Measurements from ENCODE around the gene FAM89A.

DNA sequence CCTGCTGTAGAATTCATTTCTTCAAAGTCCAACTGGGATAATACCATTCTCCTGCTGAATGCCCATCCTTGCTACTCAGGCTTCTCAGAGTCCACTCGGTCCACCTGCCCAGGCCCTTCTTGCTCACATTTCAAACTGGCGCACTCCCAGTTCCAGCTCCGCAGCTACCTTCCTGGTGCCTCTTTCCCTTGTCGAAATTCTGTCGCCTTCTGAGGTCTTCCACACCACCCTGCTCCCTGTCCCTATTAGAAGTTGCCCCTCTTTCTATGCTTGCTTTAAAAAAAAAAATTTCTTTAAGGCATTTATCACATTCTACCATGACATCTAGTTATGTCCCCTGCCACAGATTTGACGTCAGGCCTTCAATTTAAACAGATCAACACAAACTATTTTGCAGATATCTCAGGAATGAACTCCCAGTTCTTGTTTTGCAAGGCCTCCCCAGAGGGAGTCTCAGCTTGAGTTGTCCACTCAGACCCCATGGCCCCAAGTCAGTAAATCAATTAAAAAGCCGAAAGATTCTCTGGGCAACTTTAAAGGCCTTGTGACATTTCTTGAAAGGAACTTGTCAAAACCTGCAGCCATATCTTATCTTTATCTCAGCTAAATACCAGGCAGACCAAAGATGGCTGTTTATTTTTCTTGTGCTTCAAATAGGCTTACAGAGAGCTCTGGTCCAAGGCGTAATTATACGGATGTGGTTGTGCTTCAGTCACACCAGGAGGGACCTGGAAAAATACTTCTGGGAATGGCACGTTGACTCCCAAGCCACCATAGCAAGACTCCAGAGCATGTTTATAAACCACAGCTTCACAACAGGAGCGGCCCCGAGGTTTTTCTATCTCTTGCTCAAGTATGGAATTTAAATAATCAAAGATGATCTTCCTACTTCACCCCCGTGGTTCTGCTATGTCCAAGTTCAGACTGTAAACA is 2.2 kb downstream of the FAM89A start:
- TF ChIP-seq EZH2 (IDR thresholded peaks at IDR 0.05; ENCODE audit: borderline replicate concordance, insufficient read depth, low read depth, low read length, poor library complexity, severe bottlenecking), result no peak
- TF ChIP-seq, protein P1, sequence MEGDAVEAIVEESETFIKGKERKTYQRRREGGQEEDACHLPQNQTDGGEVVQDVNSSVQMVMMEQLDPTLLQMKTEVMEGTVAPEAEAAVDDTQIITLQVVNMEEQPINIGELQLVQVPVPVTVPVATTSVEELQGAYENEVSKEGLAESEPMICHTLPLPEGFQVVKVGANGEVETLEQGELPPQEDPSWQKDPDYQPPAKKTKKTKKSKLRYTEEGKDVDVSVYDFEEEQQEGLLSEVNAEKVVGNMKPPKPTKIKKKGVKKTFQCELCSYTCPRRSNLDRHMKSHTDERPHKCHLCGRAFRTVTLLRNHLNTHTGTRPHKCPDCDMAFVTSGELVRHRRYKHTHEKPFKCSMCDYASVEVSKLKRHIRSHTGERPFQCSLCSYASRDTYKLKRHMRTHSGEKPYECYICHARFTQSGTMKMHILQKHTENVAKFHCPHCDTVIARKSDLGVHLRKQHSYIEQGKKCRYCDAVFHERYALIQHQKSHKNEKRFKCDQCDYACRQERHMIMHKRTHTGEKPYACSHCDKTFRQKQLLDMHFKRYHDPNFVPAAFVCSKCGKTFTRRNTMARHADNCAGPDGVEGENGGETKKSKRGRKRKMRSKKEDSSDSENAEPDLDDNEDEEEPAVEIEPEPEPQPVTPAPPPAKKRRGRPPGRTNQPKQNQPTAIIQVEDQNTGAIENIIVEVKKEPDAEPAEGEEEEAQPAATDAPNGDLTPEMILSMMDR (IDR thresholded peaks at IDR 0.05), result no peak

Data from B cell (primary cell).